ENCODE results near the gene ST14.

The ST14 gene

GRCh38 chr11:130131961-130132850, 27.4 kb upstream of the ST14 start:
- peak; percentile 74 for DNase-seq (ENCODE audit: extremely low spot score)
- POLR2A ChIA-PET = interaction anchor here (1.2 kb wide), 1 partner anchor 131 kb away, joined by 3 read pairs; no protein-coding TSS in a partner anchor
- TF ChIP-seq SP1 (IDR thresholded peaks at IDR 0.05) (no peak), ZNF384 (IDR thresholded peaks at IDR 0.05) (no peak), L3MBTL2 (conservative IDR thresholded peaks at IDR 0.05) (no peak), ARNT (IDR thresholded peaks at IDR 0.05) (no peak)
- CTCF ChIA-PET = interaction anchor here (0.6 to 2.5 kb wide), 21 partner anchors 13 to 236 kb away, joined by 3 to 14 read pairs (median 4); no protein-coding TSS in a partner anchor

DNA sequence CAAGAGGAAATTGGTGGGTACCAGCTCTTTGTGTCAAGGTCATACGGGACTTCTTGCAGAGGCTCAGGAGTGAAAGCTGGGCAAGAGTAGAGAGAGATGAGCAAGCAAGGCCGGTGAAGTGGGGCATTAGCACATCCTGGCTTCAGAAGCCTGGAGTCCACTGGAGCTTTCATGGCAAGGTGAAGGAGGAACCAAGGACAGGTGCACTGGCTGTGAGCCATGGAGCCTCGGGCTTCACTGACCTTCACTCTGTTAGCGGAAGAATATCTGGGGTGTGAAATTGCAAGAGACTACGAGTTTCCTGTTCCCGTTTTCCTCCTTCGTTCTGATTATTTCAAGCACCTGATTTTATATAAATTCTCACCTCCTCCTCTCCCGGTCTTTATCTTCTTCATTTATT, 25.9 kb upstream of the ST14 start:
- DNase-seq (ENCODE audit: extremely low spot score) = no peak
- no peak for TF ChIP-seq CTBP1 (IDR thresholded peaks at IDR 0.05; ENCODE audit: borderline replicate concordance)
- TF ChIP-seq FOXA1 (IDR thresholded peaks at IDR 0.05) = no peak
- TF ChIP-seq ELF4 (IDR thresholded peaks at IDR 0.05) = no peak
- TF ChIP-seq TARDBP (IDR thresholded peaks at IDR 0.05) = no peak
- TF ChIP-seq LEF1 (IDR thresholded peaks at IDR 0.05; ENCODE audit: borderline replicate concordance) = no peak
- TF ChIP-seq ZNF384 (IDR thresholded peaks at IDR 0.05) = no peak
- POLR2A ChIA-PET = interaction anchor here (1.2 kb wide), 1 partner anchor 131 kb away, joined by 3 read pairs; the partner anchor contains the start of gene PRDM10
- CTCF ChIA-PET = no interaction called here

- POLR2A ChIA-PET = no interaction called here
- CTCF ChIA-PET = interaction anchor here (0.6 kb wide), 1 partner anchor 195 kb away, joined by 4 read pairs; no protein-coding TSS in a partner anchor
- TF ChIP-seq SP1 (IDR thresholded peaks at IDR 0.05) (no peak), ARNT (IDR thresholded peaks at IDR 0.05) (no peak), CTBP1 (IDR thresholded peaks at IDR 0.05; ENCODE audit: borderline replicate concordance) (no peak), ZNF384 (IDR thresholded peaks at IDR 0.05) (no peak), FOXA1 (IDR thresholded peaks at IDR 0.05) (no peak), HDGF (IDR thresholded peaks at IDR 0.05; ENCODE audit: borderline replicate concordance) (no peak), FOXK2 (IDR thresholded peaks at IDR 0.05) (no peak), L3MBTL2 (conservative IDR thresholded peaks at IDR 0.05) (no peak), TARDBP (IDR thresholded peaks at IDR 0.05) (no peak), ELF4 (IDR thresholded peaks at IDR 0.05) (no peak), FOXM1 (IDR thresholded peaks at IDR 0.05; ENCODE audit: borderline replicate concordance) (no peak), SUZ12 (IDR thresholded peaks at IDR 0.05) (no peak), NFRKB (IDR thresholded peaks at IDR 0.05) (no peak), LEF1 (IDR thresholded peaks at IDR 0.05; ENCODE audit: borderline replicate concordance) (no peak), BHLHE40 (IDR thresholded peaks at IDR 0.05; ENCODE audit: borderline replicate concordance) (no peak)
- TF ChIP-seq, protein P1, sequence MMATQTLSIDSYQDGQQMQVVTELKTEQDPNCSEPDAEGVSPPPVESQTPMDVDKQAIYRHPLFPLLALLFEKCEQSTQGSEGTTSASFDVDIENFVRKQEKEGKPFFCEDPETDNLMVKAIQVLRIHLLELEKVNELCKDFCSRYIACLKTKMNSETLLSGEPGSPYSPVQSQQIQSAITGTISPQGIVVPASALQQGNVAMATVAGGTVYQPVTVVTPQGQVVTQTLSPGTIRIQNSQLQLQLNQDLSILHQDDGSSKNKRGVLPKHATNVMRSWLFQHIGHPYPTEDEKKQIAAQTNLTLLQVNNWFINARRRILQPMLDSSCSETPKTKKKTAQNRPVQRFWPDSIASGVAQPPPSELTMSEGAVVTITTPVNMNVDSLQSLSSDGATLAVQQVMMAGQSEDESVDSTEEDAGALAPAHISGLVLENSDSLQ (IDR thresholded peaks at IDR 0.05) = no peak
- DNase-seq (ENCODE audit: extremely low spot score) = no peak
Observed at GRCh38 chr11:130136107-130136506, 23.5 kb upstream of the ST14 start.

- POLR2A ChIA-PET = no interaction called here
- no peak for DNase-seq (ENCODE audit: extremely low spot score)
- CTCF ChIA-PET = no interaction called here
- no peak for TF ChIP-seq LEF1 (IDR thresholded peaks at IDR 0.05; ENCODE audit: borderline replicate concordance)
- TF ChIP-seq FOXM1 (IDR thresholded peaks at IDR 0.05; ENCODE audit: borderline replicate concordance) = no peak
- no peak for TF ChIP-seq ARNT (IDR thresholded peaks at IDR 0.05)
- TF ChIP-seq HDGF (IDR thresholded peaks at IDR 0.05; ENCODE audit: borderline replicate concordance) = no peak
- TF ChIP-seq FOXK2 (IDR thresholded peaks at IDR 0.05) = no peak
- TF ChIP-seq ZNF384 (IDR thresholded peaks at IDR 0.05) = no peak
- no peak for TF ChIP-seq BHLHE40 (IDR thresholded peaks at IDR 0.05; ENCODE audit: borderline replicate concordance)
- no peak for TF ChIP-seq NFRKB (IDR thresholded peaks at IDR 0.05)
- TF ChIP-seq SUZ12 (IDR thresholded peaks at IDR 0.05) = no peak
- TF ChIP-seq CTBP1 (IDR thresholded peaks at IDR 0.05; ENCODE audit: borderline replicate concordance) = no peak
- TF ChIP-seq, protein P1 (IDR thresholded peaks at IDR 0.05) = no peak
- TF ChIP-seq L3MBTL2 (conservative IDR thresholded peaks at IDR 0.05) = no peak
- TF ChIP-seq ELF4 (IDR thresholded peaks at IDR 0.05) = no peak
- no peak for TF ChIP-seq TARDBP (IDR thresholded peaks at IDR 0.05)
- no peak for TF ChIP-seq SP1 (IDR thresholded peaks at IDR 0.05)
Observed at GRCh38 chr11:130137999-130138398, 21.6 kb upstream of the ST14 start.

DNA sequence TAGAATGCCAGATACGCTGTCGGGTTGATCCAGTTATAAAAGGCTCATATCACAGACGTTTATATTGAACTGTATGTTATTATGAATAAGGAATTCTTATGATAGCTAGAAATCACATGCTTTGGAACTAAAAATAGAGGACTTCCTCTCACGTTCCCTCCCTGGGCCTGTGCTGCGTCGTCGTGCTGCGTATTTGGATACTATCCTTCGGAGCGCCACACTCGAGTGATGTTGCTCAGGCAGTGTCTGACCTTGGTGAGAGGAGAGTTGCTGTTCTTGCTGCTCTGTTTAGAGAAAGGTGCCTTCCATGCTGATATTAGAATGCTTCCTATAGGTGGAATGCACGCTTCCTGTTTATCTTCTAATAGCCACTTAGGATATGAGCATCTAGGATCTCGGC, 20.2 kb upstream of the ST14 start:
- TF ChIP-seq LEF1 (IDR thresholded peaks at IDR 0.05; ENCODE audit: borderline replicate concordance) = no peak
- no peak for TF ChIP-seq BHLHE40 (IDR thresholded peaks at IDR 0.05; ENCODE audit: borderline replicate concordance)
- no peak for TF ChIP-seq L3MBTL2 (conservative IDR thresholded peaks at IDR 0.05)
- DNase-seq (ENCODE audit: extremely low spot score) = no peak
- POLR2A ChIA-PET = no interaction called here
- CTCF ChIA-PET = interaction anchor here (0.7 kb wide), 1 partner anchor 8 kb away, joined by 3 read pairs; no protein-coding TSS in a partner anchor

DNA sequence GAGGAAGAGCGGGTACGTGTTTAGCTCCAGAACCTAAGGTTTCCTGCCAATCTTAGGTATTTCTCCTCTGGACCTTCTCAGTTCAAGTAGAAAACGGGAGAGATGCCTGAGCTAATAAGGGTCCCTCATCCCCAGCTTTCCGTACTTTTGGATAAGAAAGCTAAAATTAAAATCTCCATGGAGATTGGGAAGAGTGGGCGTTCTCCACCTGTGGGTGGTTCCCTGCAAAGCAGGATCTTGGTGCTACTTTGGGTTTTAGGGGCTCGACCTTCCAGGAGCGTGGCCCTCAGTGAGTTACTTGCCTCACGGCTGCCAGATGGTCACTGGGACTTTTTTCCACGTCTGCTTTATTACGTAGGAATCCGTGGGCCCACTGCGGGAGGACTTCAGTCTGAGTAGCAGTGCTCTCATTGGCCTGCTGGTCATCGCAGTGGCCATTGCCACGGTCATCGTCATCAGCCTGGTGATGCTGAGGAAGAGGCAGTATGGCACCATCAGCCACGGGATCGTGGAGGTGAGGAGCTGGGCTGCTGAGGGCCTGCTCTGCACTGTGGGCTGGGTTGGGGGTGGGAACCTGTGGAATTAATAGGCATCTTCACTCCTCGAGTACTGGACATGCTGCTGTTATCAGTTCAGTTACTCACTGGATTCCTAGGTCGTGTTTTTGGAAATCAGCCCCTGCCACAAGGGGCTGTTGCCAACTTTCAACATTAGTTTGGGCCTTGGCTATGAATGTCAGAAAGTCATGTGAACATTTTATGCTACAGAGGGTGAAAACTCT, 17.8 kb upstream of the ST14 start:
- POLR2A ChIA-PET = no interaction called here
- no peak for DNase-seq (ENCODE audit: extremely low spot score)
- no peak for TF ChIP-seq ARNT (IDR thresholded peaks at IDR 0.05)
- no peak for TF ChIP-seq NFRKB (IDR thresholded peaks at IDR 0.05)
- no peak for TF ChIP-seq ELF4 (IDR thresholded peaks at IDR 0.05)
- TF ChIP-seq, protein P1 (IDR thresholded peaks at IDR 0.05) = no peak
- TF ChIP-seq HDGF (IDR thresholded peaks at IDR 0.05; ENCODE audit: borderline replicate concordance) = no peak
- no peak for TF ChIP-seq L3MBTL2 (conservative IDR thresholded peaks at IDR 0.05)
- TF ChIP-seq SUZ12 (IDR thresholded peaks at IDR 0.05) = no peak
- TF ChIP-seq SP1 (IDR thresholded peaks at IDR 0.05) = no peak
- no peak for TF ChIP-seq BHLHE40 (IDR thresholded peaks at IDR 0.05; ENCODE audit: borderline replicate concordance)
- no peak for TF ChIP-seq LEF1 (IDR thresholded peaks at IDR 0.05; ENCODE audit: borderline replicate concordance)
- TF ChIP-seq TARDBP (IDR thresholded peaks at IDR 0.05) = no peak
- no peak for TF ChIP-seq CTBP1 (IDR thresholded peaks at IDR 0.05; ENCODE audit: borderline replicate concordance)
- TF ChIP-seq FOXK2 (IDR thresholded peaks at IDR 0.05) = no peak
- TF ChIP-seq FOXM1 (IDR thresholded peaks at IDR 0.05; ENCODE audit: borderline replicate concordance) = no peak
- no peak for TF ChIP-seq ZNF384 (IDR thresholded peaks at IDR 0.05)
- no peak for TF ChIP-seq FOXA1 (IDR thresholded peaks at IDR 0.05)
- CTCF ChIA-PET = no interaction called here

Data from HEK293T (cell line).